ENCODE data around the gene CFAP65.

DNA sequence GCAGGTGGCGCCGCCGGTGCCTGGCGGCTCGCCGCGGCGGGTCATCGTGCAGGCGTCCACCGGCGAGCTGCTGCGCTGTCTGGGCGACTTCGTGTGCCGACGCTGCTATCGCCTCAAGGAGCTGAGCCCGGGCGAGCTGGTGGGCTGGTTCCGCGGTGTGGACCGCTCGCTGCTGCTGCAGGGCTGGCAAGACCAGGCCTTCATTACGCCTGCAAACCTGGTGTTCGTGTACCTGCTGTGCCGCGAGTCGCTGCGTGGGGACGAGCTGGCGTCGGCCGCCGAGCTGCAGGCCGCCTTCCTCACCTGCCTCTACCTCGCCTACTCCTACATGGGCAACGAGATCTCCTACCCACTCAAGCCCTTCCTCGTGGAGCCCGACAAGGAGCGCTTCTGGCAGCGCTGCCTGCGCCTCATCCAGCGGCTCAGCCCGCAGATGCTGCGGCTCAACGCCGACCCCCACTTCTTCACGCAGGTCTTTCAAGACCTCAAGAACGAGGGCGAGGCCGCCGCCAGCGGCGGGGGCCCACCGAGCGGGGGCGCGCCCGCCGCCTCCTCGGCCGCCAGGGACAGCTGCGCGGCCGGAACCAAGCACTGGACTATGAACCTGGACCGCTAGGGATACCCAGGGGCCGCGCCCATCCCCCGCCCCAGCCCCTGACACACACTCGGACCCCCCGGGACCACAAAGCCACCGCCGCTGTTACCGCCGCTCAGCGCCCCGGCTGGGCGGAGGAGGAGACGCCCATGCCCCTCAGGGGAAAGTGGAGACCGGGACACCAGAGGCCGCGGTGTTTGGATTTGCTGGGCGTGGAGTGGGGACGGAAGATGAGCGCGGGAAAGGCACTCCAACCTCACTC, 80.8 kb downstream of the CFAP65 start:
- TF ChIP-seq EZH2phosphoT487 (IDR thresholded peaks at IDR 0.05; ENCODE audit: borderline replicate concordance, low read length) = no peak
- TF ChIP-seq, protein P1, sequence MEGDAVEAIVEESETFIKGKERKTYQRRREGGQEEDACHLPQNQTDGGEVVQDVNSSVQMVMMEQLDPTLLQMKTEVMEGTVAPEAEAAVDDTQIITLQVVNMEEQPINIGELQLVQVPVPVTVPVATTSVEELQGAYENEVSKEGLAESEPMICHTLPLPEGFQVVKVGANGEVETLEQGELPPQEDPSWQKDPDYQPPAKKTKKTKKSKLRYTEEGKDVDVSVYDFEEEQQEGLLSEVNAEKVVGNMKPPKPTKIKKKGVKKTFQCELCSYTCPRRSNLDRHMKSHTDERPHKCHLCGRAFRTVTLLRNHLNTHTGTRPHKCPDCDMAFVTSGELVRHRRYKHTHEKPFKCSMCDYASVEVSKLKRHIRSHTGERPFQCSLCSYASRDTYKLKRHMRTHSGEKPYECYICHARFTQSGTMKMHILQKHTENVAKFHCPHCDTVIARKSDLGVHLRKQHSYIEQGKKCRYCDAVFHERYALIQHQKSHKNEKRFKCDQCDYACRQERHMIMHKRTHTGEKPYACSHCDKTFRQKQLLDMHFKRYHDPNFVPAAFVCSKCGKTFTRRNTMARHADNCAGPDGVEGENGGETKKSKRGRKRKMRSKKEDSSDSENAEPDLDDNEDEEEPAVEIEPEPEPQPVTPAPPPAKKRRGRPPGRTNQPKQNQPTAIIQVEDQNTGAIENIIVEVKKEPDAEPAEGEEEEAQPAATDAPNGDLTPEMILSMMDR (IDR thresholded peaks at IDR 0.05; ENCODE audit: low read depth, low read length, poor library complexity, severe bottlenecking) = no peak
